ENCODE data around the gene CDC20.

DNA sequence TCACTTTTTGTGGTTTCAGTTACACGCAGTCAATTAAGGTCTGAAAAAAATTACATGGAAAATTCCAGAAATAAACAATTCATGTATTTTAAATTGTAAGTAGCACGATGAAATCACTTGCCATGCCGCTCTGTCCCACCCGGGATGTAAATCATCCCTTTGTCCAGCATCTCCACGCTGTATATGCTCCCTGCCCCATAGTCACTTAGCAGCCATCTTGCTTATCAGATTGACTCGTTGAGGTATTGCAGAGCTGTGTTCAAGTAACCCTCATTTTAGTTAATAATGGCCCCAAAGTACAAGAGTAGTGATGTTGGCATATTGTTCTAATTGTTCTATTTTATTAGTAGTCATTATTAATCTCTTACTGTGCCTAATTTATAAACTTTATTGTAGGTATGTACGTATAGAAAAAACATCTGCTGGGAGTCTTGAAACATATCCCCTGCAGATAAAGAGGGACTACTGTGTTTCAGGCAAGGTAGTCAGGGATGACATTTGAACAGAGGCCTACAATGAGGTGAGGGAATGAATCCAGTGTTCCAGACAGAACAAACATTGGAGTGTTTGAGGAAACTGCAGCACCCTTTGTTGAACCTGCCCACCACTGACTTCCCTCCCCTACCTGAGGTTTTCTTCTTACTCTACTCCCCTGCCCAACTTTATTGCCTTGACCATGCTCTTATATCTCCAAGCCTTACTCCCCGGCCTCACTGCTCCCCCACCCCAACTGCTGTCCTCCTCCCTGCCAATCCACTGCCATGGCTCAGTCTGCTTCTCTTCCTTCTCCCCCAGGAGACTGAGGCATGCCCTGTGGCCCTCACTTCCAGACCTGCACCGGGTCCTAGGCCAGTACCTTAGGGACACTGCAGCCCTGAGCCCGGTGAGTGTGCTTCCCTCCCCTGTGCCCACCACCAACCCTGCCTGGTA lies 7.1 kb upstream of the CDC20 start:
- TF ChIP-seq, protein P1, sequence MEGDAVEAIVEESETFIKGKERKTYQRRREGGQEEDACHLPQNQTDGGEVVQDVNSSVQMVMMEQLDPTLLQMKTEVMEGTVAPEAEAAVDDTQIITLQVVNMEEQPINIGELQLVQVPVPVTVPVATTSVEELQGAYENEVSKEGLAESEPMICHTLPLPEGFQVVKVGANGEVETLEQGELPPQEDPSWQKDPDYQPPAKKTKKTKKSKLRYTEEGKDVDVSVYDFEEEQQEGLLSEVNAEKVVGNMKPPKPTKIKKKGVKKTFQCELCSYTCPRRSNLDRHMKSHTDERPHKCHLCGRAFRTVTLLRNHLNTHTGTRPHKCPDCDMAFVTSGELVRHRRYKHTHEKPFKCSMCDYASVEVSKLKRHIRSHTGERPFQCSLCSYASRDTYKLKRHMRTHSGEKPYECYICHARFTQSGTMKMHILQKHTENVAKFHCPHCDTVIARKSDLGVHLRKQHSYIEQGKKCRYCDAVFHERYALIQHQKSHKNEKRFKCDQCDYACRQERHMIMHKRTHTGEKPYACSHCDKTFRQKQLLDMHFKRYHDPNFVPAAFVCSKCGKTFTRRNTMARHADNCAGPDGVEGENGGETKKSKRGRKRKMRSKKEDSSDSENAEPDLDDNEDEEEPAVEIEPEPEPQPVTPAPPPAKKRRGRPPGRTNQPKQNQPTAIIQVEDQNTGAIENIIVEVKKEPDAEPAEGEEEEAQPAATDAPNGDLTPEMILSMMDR (IDR thresholded peaks at IDR 0.05) = no peak
- TF ChIP-seq EP300 (IDR thresholded peaks at IDR 0.05) (no peak), POLR2AphosphoS5 (IDR thresholded peaks at IDR 0.05) (no peak)

All from upper lobe of left lung (tissue), 4 donors.